ENCODE data around the gene ZFAND5. TPM values are rescaled to one million over a fixed set of nuclear protein-coding genes. Genes with fewer than 3 reads are reported as not detected.
A peak's percentile ranks its signal among the peaks of the same experiment; 100 is the strongest.

The ZFAND5 gene
- total and polyA plus RNA-seq, 2 of the 13 experiments (the other 11 are each of a cell fraction or from before 2014, with no cell fraction given): 53.4 to 60.2 TPM

GRCh38 chr9:72365525-72366256 is 683 bp upstream of the ZFAND5 start (continued):
- no peak for TF ChIP-seq ZNF468 (CRISPR knock-in tag; IDR thresholded peaks at IDR 0.05)
- TF ChIP-seq CHD4 (IDR thresholded peaks at IDR 0.05; ENCODE audit: borderline replicate concordance, low read length): no peak
- no peak for TF ChIP-seq ZKSCAN1 (IDR thresholded peaks at IDR 0.05; ENCODE audit: low read length)
- no peak for TF ChIP-seq DZIP1 (CRISPR knock-in tag; IDR thresholded peaks at IDR 0.05)
- no peak for TF ChIP-seq ZKSCAN5 (CRISPR knock-in tag; IDR thresholded peaks at IDR 0.05)
- no peak for TF ChIP-seq POLR2A (IDR thresholded peaks at IDR 0.05; ENCODE audit: insufficient read depth in 1 of 2, low read depth in 2 of 2, low read length in 2 of 2)
- 0 out of 2 replicates have a peak, but pooled peaks have one; percentile 80 for TF ChIP-seq ZFP36L1 (CRISPR knock-in tag; IDR thresholded peaks at IDR 0.05)
- peak; percentile 14 for TF ChIP-seq RBM39 (IDR thresholded peaks at IDR 0.05; ENCODE audit: low read depth, low read length, poor library complexity, severe bottlenecking)
- TF ChIP-seq ZNF207 (IDR thresholded peaks at IDR 0.05; ENCODE audit: borderline replicate concordance): no peak
- TF ChIP-seq ZNF224 (CRISPR knock-in tag; IDR thresholded peaks at IDR 0.05): peak; percentile 75; the same call in 1 of the 2 replicates
- no peak for TF ChIP-seq ZSCAN21 (CRISPR knock-in tag; IDR thresholded peaks at IDR 0.05; ENCODE audit: borderline replicate concordance)
- 0 out of 2 replicates have a peak, but pooled peaks have one; percentile 20 for TF ChIP-seq KMT2A (CRISPR knock-in tag; IDR thresholded peaks at IDR 0.05)
- TF ChIP-seq GABPA (IDR thresholded peaks at IDR 0.05; ENCODE audit: low read depth, low read length): no peak
- TF ChIP-seq GABPA (CRISPR knock-in tag; IDR thresholded peaks at IDR 0.05; ENCODE audit: low read depth): no peak
- TF ChIP-seq KIAA2018 (CRISPR knock-in tag; IDR thresholded peaks at IDR 0.05; ENCODE audit: borderline replicate concordance): no peak
- TF ChIP-seq ZNF333 (CRISPR knock-in tag; IDR thresholded peaks at IDR 0.05; ENCODE audit: borderline replicate concordance): 0 out of 2 replicates have a peak, but pooled peaks have one; percentile 43
- TF ChIP-seq SP4 (CRISPR knock-in tag; IDR thresholded peaks at IDR 0.05): no peak
- no peak for TF ChIP-seq ZBTB34 (CRISPR knock-in tag; IDR thresholded peaks at IDR 0.05)

All from HepG2 (cell line).